ENCODE results near the gene SDS. TPM values are rescaled to one million over a fixed set of nuclear protein-coding genes. Genes with fewer than 3 reads are reported as not detected.

The SDS gene
- total and polyA plus RNA-seq, 2 donors (not counting 1 experiment from before 2014, with no cell fraction given): 0.09 TPM; not detected in 1

DNA sequence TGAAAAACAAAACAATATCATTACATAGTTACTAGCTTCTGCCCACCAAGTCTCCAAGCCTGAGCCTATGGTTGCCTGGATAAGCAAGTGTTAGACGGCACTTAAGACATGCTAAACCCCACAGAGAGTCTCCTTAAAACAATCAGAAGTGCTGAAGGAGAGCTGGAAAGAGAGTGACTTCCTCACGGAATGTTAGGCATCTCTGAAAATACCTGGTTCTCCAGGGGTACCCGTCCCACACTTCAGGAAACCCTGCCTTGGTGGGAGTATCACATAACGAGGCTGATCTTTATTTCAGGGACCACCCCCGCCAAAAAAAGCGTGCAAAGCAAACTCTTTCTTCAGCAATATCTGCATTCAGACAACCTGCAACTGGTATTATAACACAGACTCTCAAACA is 49.6 kb upstream of the SDS start:
- TF ChIP-seq EZH2 (IDR thresholded peaks at IDR 0.05; ENCODE audit: borderline replicate concordance, insufficient read depth, low read depth, low read length, poor library complexity, severe bottlenecking) (no peak), CTCF (IDR thresholded peaks at IDR 0.05) (no peak)
- Mint-ChIP-seq H3K4me3 (no peak overlapping the region), H3K27me3 (peaks cover 17% of the 10 kb centered on the region), H3K4me1 (no peaks in the 10 kb centered on the region), H3K27ac (no peak overlapping the region), H3K9me3 (ENCODE audit: insufficient read depth) (no peaks in the 10 kb centered on the region)
- ChIA-PET POLR2A (no interaction called here), CTCF (interaction anchor here (0.5 to 1.0 kb wide), 2 partner anchors 28 to 37 kb away, joined by 3 to 4 read pairs; no protein-coding TSS in a partner anchor)
- DNase-seq (no peak), ATAC-seq (ENCODE audit: low read depth) (no peak)
- no peak overlapping the region for H3K4me2 ChIP-seq (replicated peaks; ENCODE audit: low read depth, low read length, poor library complexity, severe bottlenecking)
- no peaks in the 10 kb centered on the region for H4K20me1 ChIP-seq (ENCODE audit: control insufficient read depth, insufficient read depth, low read length, poor library complexity, severe bottlenecking)
- H3K4me3 ChIP-seq (ENCODE audit: control extremely low read depth in 1 of 5, extremely low read depth in 1 of 5, insufficient read depth in 1 of 5, low read depth in 2 of 5, low read length in 4 of 5): no peak overlapping the region
- H3K27me3 ChIP-seq (replicated peaks in 1 of 4; ENCODE audit: control extremely low read depth in 1 of 4, control insufficient read depth in 3 of 4, insufficient read depth in 4 of 4, low read length in 3 of 4): peaks cover 0 to 5% (median 2%) of the 10 kb centered on the region in 4 experiments
- intact Hi-C loops (cut with micrococcal nuclease): no loop called here
- WGBS (ENCODE audit: insufficient coverage): 50% methylated on average over 6 of the region's 6 CpGs
- no peaks in the 10 kb centered on the region for H3K4me1 ChIP-seq (ENCODE audit: control insufficient read depth in 2 of 2, insufficient read depth in 2 of 2, low read length in 2 of 2)
- H3K9ac ChIP-seq (ENCODE audit: low read length): no peak overlapping the region
- H3K79me2 ChIP-seq (ENCODE audit: control insufficient read depth, insufficient read depth, low read length): no peaks in the 10 kb centered on the region
- no peaks in the 10 kb centered on the region for H3K36me3 ChIP-seq (replicated peaks in 1 of 2; ENCODE audit: control extremely low read depth in 1 of 2, control insufficient read depth in 1 of 2, extremely low read depth in 1 of 2, insufficient read depth in 2 of 2, low read length in 1 of 2)
- no peak overlapping the region for H3K27ac ChIP-seq (ENCODE audit: low read length in 2 of 2)
- no peaks in the 10 kb centered on the region for H3K9me3 ChIP-seq (ENCODE audit: control extremely low read depth in 1 of 3, control insufficient read depth in 2 of 3, insufficient read depth in 1 of 3, low read length in 2 of 3)
- no peak overlapping the region for H2AFZ ChIP-seq (ENCODE audit: insufficient read depth, low read depth, low read length, poor library complexity, severe bottlenecking)

DNA sequence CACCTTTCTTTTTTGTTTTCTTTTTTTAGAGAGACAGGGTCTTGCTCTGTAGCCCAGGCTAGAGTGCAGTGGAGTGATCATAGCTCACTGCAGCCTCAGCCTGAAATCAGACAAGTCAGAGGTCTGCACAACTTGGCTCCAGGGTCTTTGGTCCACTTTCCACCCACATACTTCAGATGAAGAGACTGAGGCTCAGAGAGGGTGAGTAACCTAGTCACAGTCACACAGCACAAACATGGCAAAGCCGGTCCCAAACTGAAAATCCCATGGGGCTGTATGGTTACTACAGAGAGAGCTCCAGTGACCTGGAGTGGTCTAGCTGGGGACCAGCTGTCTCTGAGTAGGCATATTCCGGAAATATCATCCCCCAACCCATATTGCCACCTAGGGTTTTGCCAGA is 48.8 kb upstream of the SDS start:
- CTCF ChIA-PET: no interaction called here
- Histone ChIP-seq H3K36me3 (replicated peaks in 1 of 2; ENCODE audit: control extremely low read depth in 1 of 2, control insufficient read depth in 1 of 2, extremely low read depth in 1 of 2, insufficient read depth in 2 of 2, low read length in 1 of 2) (no peaks in the 10 kb centered on the region), H3K4me1 (ENCODE audit: control insufficient read depth in 2 of 2, insufficient read depth in 2 of 2, low read length in 2 of 2) (no peaks in the 10 kb centered on the region), H3K27ac (ENCODE audit: low read length in 2 of 2) (no peak overlapping the region), H3K4me2 (replicated peaks; ENCODE audit: low read depth, low read length, poor library complexity, severe bottlenecking) (no peak overlapping the region), H4K20me1 (ENCODE audit: control insufficient read depth, insufficient read depth, low read length, poor library complexity, severe bottlenecking) (no peaks in the 10 kb centered on the region), H3K4me3 (ENCODE audit: control extremely low read depth in 1 of 5, extremely low read depth in 1 of 5, insufficient read depth in 1 of 5, low read depth in 2 of 5, low read length in 4 of 5) (no peak overlapping the region), H3K27me3 (replicated peaks in 1 of 4; ENCODE audit: control extremely low read depth in 1 of 4, control insufficient read depth in 3 of 4, insufficient read depth in 4 of 4, low read length in 3 of 4) (no peaks in the 10 kb centered on the region), H3K9ac (ENCODE audit: low read length) (no peak overlapping the region), H3K9me3 (ENCODE audit: control extremely low read depth in 1 of 3, control insufficient read depth in 2 of 3, insufficient read depth in 1 of 3, low read length in 2 of 3) (peaks cover 0 to 3% (median 0%) of the 10 kb centered on the region in 3 donors), H3K79me2 (ENCODE audit: control insufficient read depth, insufficient read depth, low read length) (no peaks in the 10 kb centered on the region), H2AFZ (ENCODE audit: insufficient read depth, low read depth, low read length, poor library complexity, severe bottlenecking) (no peak overlapping the region)
- intact Hi-C loops (cut with micrococcal nuclease): no loop called here
- Mint-ChIP-seq H3K4me3 (no peak overlapping the region), H3K27me3 (peaks cover 20% of the 10 kb centered on the region), H3K27ac (no peak overlapping the region), H3K4me1 (no peaks in the 10 kb centered on the region), H3K9me3 (ENCODE audit: insufficient read depth) (no peaks in the 10 kb centered on the region)
- 80% methylated on average over 1 of the region's 2 CpGs for WGBS (ENCODE audit: insufficient coverage)
- POLR2A ChIA-PET: no interaction called here
- ATAC-seq (ENCODE audit: low read depth): no peak
- DNase-seq: no peak
- TF ChIP-seq CTCF (IDR thresholded peaks at IDR 0.05): no peak
- TF ChIP-seq EZH2 (IDR thresholded peaks at IDR 0.05; ENCODE audit: borderline replicate concordance, insufficient read depth, low read depth, low read length, poor library complexity, severe bottlenecking): no peak

Data from B cell (primary cell).